Measurements from ENCODE around the gene IL34. TPM values are rescaled to one million over a fixed set of nuclear protein-coding genes. Genes with fewer than 3 reads are reported as not detected.

IL34 gene
- total and polyA plus RNA-seq, 2 of the 13 experiments (the other 11 are each of a cell fraction or from before 2014, with no cell fraction given), result 1.2 to 1.3 TPM

GRCh38 chr16:70689035-70689969 is 42.9 kb downstream of the IL34 start (continued):
- 0 out of 2 replicates have a peak, but pooled peaks have one; percentile 18 for TF ChIP-seq GMEB1 (CRISPR knock-in tag; IDR thresholded peaks at IDR 0.05; ENCODE audit: borderline replicate concordance)
- TF ChIP-seq ZNF766 (CRISPR knock-in tag; IDR thresholded peaks at IDR 0.05; ENCODE audit: borderline replicate concordance), result no peak
- TF ChIP-seq ZNF280D (CRISPR knock-in tag; IDR thresholded peaks at IDR 0.05), result no peak
- no peak for TF ChIP-seq ZNF788 (CRISPR knock-in tag; IDR thresholded peaks at IDR 0.05; ENCODE audit: borderline replicate concordance)
- TF ChIP-seq CBX5 (CRISPR knock-in tag; IDR thresholded peaks at IDR 0.05; ENCODE audit: borderline replicate concordance), result no peak
- TF ChIP-seq PTBP1 (IDR thresholded peaks at IDR 0.05; ENCODE audit: low read depth, low read length, poor library complexity, severe bottlenecking), result no peak
- no peak for TF ChIP-seq ARHGAP35 (CRISPR knock-in tag; IDR thresholded peaks at IDR 0.05; ENCODE audit: borderline replicate concordance)
- TF ChIP-seq ZFP1 (CRISPR knock-in tag; IDR thresholded peaks at IDR 0.05), result no peak
- TF ChIP-seq ISX (CRISPR knock-in tag; conservative IDR thresholded peaks at IDR 0.05), result no peak
- peak; percentile 74 for TF ChIP-seq FOXP4 (CRISPR knock-in tag; IDR thresholded peaks at IDR 0.05)
- TF ChIP-seq ZSCAN25 (CRISPR knock-in tag; IDR thresholded peaks at IDR 0.05), result no peak
- TF ChIP-seq DMAP1 (CRISPR knock-in tag; IDR thresholded peaks at IDR 0.05), result peak; percentile 35; the same call in 1 of the 2 replicates
